ENCODE data around the gene TEX30.

DNA sequence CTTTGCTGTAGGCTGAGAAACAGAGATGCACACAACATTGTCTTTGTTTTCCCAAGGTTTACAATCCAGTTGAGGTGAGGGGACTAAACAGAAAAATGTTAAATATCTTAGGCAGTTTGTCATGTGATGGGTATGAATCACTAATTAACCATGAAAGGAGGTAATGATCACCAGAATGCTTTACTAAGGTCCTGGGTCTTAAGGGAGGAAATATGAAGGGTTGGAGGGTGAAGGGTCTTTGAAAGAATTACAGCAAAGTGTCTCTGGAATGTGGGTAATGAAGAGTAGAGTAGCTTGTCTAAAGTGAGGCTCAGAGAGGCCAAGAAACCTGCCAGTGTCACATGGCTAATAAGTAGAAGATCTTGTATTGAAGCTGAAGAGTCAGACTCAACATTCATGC, 44.3 kb upstream of the TEX30 start:
- no peak for TF ChIP-seq POLR2A (IDR thresholded peaks at IDR 0.05; ENCODE audit: low read length)
- no peak for TF ChIP-seq GATA1 (IDR thresholded peaks at IDR 0.05; ENCODE audit: low read depth, low read length)
